ENCODE data around the gene LDB3.

DNA sequence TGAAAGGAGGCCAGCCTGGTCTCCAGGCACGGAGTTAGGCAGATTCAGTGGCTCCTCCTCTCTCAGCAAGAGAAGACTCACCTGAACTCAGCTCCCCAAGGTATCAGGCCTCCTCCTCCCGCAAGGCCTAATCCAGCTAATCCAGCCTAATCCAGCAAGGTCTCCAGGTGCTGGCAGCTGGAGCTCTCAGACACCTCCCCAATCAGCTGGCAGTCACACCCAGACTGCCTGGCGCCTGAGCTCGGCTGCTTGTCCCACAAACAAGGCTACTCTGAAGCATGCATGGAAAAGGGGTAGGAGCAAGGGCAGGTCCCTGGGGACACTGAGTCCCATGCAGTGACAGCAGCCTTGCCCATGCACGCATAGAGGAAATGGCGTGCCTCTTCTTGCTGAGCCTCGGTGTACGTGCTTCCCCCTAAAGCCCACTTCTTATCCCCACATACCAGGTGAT lies 17.3 kb upstream of the LDB3 start:
- TF ChIP-seq POLR2AphosphoS5 (IDR thresholded peaks at IDR 0.05) (no peak), POLR2A (IDR thresholded peaks at IDR 0.05) (no peak), EP300 (IDR thresholded peaks at IDR 0.05) (no peak)
- TF ChIP-seq, protein P1, sequence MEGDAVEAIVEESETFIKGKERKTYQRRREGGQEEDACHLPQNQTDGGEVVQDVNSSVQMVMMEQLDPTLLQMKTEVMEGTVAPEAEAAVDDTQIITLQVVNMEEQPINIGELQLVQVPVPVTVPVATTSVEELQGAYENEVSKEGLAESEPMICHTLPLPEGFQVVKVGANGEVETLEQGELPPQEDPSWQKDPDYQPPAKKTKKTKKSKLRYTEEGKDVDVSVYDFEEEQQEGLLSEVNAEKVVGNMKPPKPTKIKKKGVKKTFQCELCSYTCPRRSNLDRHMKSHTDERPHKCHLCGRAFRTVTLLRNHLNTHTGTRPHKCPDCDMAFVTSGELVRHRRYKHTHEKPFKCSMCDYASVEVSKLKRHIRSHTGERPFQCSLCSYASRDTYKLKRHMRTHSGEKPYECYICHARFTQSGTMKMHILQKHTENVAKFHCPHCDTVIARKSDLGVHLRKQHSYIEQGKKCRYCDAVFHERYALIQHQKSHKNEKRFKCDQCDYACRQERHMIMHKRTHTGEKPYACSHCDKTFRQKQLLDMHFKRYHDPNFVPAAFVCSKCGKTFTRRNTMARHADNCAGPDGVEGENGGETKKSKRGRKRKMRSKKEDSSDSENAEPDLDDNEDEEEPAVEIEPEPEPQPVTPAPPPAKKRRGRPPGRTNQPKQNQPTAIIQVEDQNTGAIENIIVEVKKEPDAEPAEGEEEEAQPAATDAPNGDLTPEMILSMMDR (IDR thresholded peaks at IDR 0.05) = no peak

Measured in upper lobe of left lung (tissue), 4 donors.